ENCODE data around the gene AGBL4.

Gene AGBL4

DNA sequence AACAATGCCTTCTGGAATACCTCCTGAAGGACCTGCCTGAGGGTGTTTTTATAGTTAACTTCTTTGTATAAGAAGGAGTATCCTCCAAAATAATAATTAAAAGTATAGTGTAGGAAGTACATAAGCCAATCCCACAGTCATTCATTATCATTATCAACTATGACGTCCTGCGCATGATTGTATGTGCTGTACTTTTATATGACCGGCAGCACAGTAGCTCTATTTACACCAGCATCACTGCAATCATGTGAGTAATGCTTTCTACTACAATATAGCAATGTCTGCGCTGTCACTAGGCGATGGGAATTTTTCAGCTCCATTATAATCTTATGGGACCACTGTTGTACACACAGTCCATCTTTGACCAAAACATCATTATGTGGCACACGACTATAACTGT is 1319.0 kb downstream of the AGBL4 start:
- Histone ChIP-seq H2BK120ac (ENCODE audit: low read depth, low read length) (no peak overlapping the region), H4K91ac (ENCODE audit: low read length) (no peak overlapping the region), H3K4ac (ENCODE audit: low read depth in 1 of 2, low read length in 2 of 2) (no peak overlapping the region), H3K79me1 (replicated peaks; ENCODE audit: low read length, poor library complexity, severe bottlenecking) (no peaks in the 10 kb centered on the region), H3K14ac (ENCODE audit: low read length in 2 of 2) (no peak overlapping the region), H2AK5ac (ENCODE audit: low read length, severe bottlenecking) (no peak overlapping the region), H3K9me3 (ENCODE audit: control insufficient read depth, low read length) (no peaks in the 10 kb centered on the region), H2BK15ac (ENCODE audit: low read depth, poor library complexity, severe bottlenecking) (no peak overlapping the region), H4K8ac (ENCODE audit: low read length) (no peak overlapping the region), H3K23ac (ENCODE audit: low read length in 2 of 2) (no peak overlapping the region), H3K27ac (ENCODE audit: low read length, poor library complexity, severe bottlenecking) (no peak overlapping the region), H3K4me3 (ENCODE audit: insufficient read depth in 1 of 2, low read depth in 1 of 2, low read length in 2 of 2) (no peak overlapping the region), H3K4me1 (ENCODE audit: control insufficient read depth, insufficient read depth, low read depth, low read length) (peaks cover 15% of the 10 kb centered on the region), H3K4me2 (ENCODE audit: low read length, poor library complexity, severe bottlenecking) (no peak overlapping the region), H3K36me3 (ENCODE audit: control insufficient read depth in 1 of 2, insufficient read depth in 2 of 2, low read depth in 1 of 2, low read length in 2 of 2) (no peaks in the 10 kb centered on the region), H3K18ac (ENCODE audit: low read depth in 1 of 2, low read length in 2 of 2) (no peak overlapping the region), H2BK5ac (ENCODE audit: low read depth, low read length, poor library complexity, severe bottlenecking) (no peak overlapping the region), H3K9ac (ENCODE audit: low read length) (no peak overlapping the region), H3K27me3 (ENCODE audit: control insufficient read depth in 1 of 2, insufficient read depth in 1 of 2, low read length in 2 of 2) (peaks cover 0 to 8% of the 10 kb centered on the region in 2 experiments), H2AFZ (ENCODE audit: low read depth, low read length) (no peak overlapping the region), H2BK12ac (ENCODE audit: low read length in 2 of 2) (no peak overlapping the region)
- DNase-seq: no peak
- WGBS: 90% methylated on average over 5 of the region's 6 CpGs

DNA sequence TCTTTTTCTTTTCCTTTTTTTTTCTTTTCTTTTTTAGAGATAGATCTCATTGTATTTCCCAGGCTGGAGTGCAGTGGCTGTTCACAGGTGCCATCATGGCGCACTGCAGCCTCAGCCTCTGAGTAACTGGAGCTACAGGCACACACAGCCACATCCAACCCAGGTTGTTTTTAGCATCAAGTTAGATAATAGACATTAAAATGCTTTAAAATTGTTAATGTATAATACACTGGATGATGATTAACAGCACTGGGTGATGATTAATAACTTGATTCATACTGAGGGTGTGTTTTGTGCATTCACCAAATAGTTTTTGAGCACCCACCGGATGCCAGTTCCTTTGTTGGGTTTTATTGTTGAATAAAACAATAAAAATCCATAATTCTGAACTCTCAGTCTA is 1322.3 kb downstream of the AGBL4 start:
- Histone ChIP-seq H3K36me3 (ENCODE audit: control insufficient read depth in 1 of 2, insufficient read depth in 2 of 2, low read depth in 1 of 2, low read length in 2 of 2) (no peaks in the 10 kb centered on the region), H3K27ac (ENCODE audit: low read length, poor library complexity, severe bottlenecking) (no peak overlapping the region), H2BK15ac (ENCODE audit: low read depth, poor library complexity, severe bottlenecking) (no peak overlapping the region), H2AK5ac (ENCODE audit: low read length, severe bottlenecking) (no peak overlapping the region), H2BK120ac (ENCODE audit: low read depth, low read length) (no peak overlapping the region), H3K23ac (ENCODE audit: low read length in 2 of 2) (no peak overlapping the region), H3K79me1 (replicated peaks; ENCODE audit: low read length, poor library complexity, severe bottlenecking) (no peaks in the 10 kb centered on the region), H2BK5ac (ENCODE audit: low read depth, low read length, poor library complexity, severe bottlenecking) (no peak overlapping the region), H3K9me3 (ENCODE audit: control insufficient read depth, low read length) (no peaks in the 10 kb centered on the region), H3K4me1 (ENCODE audit: control insufficient read depth, insufficient read depth, low read depth, low read length) (peaks cover 18% of the 10 kb centered on the region), H3K18ac (ENCODE audit: low read depth in 1 of 2, low read length in 2 of 2) (no peak overlapping the region), H3K4me2 (ENCODE audit: low read length, poor library complexity, severe bottlenecking) (no peak overlapping the region), H3K4ac (ENCODE audit: low read depth in 1 of 2, low read length in 2 of 2) (no peak overlapping the region), H4K91ac (ENCODE audit: low read length) (no peak overlapping the region), H4K8ac (ENCODE audit: low read length) (no peak overlapping the region), H3K27me3 (ENCODE audit: control insufficient read depth in 1 of 2, insufficient read depth in 1 of 2, low read length in 2 of 2) (peaks cover 0 to 17% of the 10 kb centered on the region in 2 experiments), H2AFZ (ENCODE audit: low read depth, low read length) (no peak overlapping the region), H3K9ac (ENCODE audit: low read length) (no peak overlapping the region), H2BK12ac (ENCODE audit: low read length in 2 of 2) (no peak overlapping the region), H3K4me3 (ENCODE audit: insufficient read depth in 1 of 2, low read depth in 1 of 2, low read length in 2 of 2) (no peak overlapping the region), H3K14ac (ENCODE audit: low read length in 2 of 2) (no peak overlapping the region)
- no peak for DNase-seq
- no CpG with 5 or more reads among the region's 2 CpGs for WGBS

DNA sequence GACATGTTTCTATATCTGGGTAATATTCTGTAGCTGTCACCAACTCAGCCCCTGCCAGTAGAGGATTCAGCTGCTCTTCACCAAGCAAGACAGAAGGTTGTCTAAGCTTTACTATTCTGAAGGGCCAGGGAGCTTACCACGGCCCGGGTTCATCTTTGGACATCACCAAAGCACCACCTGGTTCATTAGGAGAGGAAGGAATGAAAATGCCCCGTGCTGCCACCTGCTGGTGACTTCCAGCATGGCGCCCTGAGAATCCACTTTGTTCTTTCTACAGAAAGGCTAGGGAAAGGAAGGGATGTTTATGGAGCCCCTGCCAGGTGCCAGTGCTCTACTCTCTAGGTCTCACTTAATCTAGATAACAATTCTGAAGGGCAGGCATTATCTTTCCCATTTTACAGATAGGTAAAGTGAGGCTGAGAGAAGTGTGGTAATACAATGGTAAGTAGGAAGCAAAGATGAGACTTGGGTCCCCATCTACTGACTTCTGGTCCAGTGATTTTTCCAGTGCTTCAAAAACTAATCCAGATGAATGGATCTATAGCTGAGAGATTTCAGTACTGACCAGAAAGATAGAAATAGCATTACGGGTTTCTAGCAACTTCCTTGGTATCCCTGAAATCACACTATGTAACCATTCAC is 1326.6 kb downstream of the AGBL4 start:
- DNase-seq: peak; percentile 13
- no peak overlapping the region for H2BK12ac ChIP-seq (ENCODE audit: low read length in 2 of 2)
- peak overlapping the region; percentile 55 for H2AK5ac ChIP-seq (ENCODE audit: low read length, severe bottlenecking)
- no peak overlapping the region for H3K4me2 ChIP-seq (ENCODE audit: low read length, poor library complexity, severe bottlenecking)
- no peak overlapping the region for H3K23ac ChIP-seq (ENCODE audit: low read length in 2 of 2)
- no peak overlapping the region for H3K4me3 ChIP-seq (ENCODE audit: insufficient read depth in 1 of 2, low read depth in 1 of 2, low read length in 2 of 2)
- no peak overlapping the region for H2BK120ac ChIP-seq (ENCODE audit: low read depth, low read length)
- H3K4ac ChIP-seq (ENCODE audit: low read depth in 1 of 2, low read length in 2 of 2): no peak overlapping the region
- H4K8ac ChIP-seq (ENCODE audit: low read length): no peak overlapping the region
- no peak overlapping the region for H3K18ac ChIP-seq (ENCODE audit: low read depth in 1 of 2, low read length in 2 of 2)
- peaks cover 29% of the 10 kb centered on the region for H3K4me1 ChIP-seq (ENCODE audit: control insufficient read depth, insufficient read depth, low read depth, low read length)
- no peak overlapping the region for H4K91ac ChIP-seq (ENCODE audit: low read length)
- no peak overlapping the region for H2BK15ac ChIP-seq (ENCODE audit: low read depth, poor library complexity, severe bottlenecking)
- no peak overlapping the region for H2BK5ac ChIP-seq (ENCODE audit: low read depth, low read length, poor library complexity, severe bottlenecking)
- H3K9me3 ChIP-seq (ENCODE audit: control insufficient read depth, low read length): no peaks in the 10 kb centered on the region
- H2AFZ ChIP-seq (ENCODE audit: low read depth, low read length): no peak overlapping the region
- H3K36me3 ChIP-seq (ENCODE audit: control insufficient read depth in 1 of 2, insufficient read depth in 2 of 2, low read depth in 1 of 2, low read length in 2 of 2): no peaks in the 10 kb centered on the region
- no peak overlapping the region for H3K27ac ChIP-seq (ENCODE audit: low read length, poor library complexity, severe bottlenecking)
- peaks cover 0 to 48% of the 10 kb centered on the region in 2 experiments for H3K27me3 ChIP-seq (ENCODE audit: control insufficient read depth in 1 of 2, insufficient read depth in 1 of 2, low read length in 2 of 2)
- H3K14ac ChIP-seq (ENCODE audit: low read length in 2 of 2): no peak overlapping the region
- H3K9ac ChIP-seq (ENCODE audit: low read length): no peak overlapping the region
- WGBS: 38% methylated on average over 5 of the region's 5 CpGs
- H3K79me1 ChIP-seq (replicated peaks; ENCODE audit: low read length, poor library complexity, severe bottlenecking): no peaks in the 10 kb centered on the region

DNA sequence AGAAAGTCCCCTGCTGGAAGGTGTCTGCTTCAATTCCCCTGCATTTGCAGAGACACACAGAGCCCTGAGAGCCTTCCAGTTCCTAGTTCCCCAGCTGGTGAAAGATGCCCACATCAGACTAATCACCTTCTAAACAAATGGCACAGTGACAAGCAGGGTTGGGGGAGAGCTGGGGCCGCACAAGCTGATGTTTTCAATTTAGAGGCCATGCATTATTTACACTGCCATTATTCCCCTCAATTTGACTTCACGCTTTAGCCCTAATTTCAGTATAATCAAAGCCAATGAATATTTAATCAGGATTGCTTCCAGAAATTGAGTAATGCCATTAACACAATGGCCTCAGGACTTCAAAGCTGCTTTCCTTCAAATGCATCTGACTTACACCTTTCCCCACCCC is 1328.6 kb downstream of the AGBL4 start:
- Histone ChIP-seq H2BK12ac (ENCODE audit: low read length in 2 of 2) (no peak overlapping the region), H2AK5ac (ENCODE audit: low read length, severe bottlenecking) (no peak overlapping the region), H3K9me3 (ENCODE audit: control insufficient read depth, low read length) (no peaks in the 10 kb centered on the region), H4K8ac (ENCODE audit: low read length) (no peak overlapping the region), H2BK120ac (ENCODE audit: low read depth, low read length) (no peak overlapping the region), H3K9ac (ENCODE audit: low read length) (no peak overlapping the region), H3K4me2 (ENCODE audit: low read length, poor library complexity, severe bottlenecking) (no peak overlapping the region), H3K4me1 (ENCODE audit: control insufficient read depth, insufficient read depth, low read depth, low read length) (peaks cover 18% of the 10 kb centered on the region), H4K91ac (ENCODE audit: low read length) (no peak overlapping the region), H3K4me3 (ENCODE audit: insufficient read depth in 1 of 2, low read depth in 1 of 2, low read length in 2 of 2) (no peak overlapping the region), H3K27ac (ENCODE audit: low read length, poor library complexity, severe bottlenecking) (no peak overlapping the region), H2BK15ac (ENCODE audit: low read depth, poor library complexity, severe bottlenecking) (no peak overlapping the region), H2BK5ac (ENCODE audit: low read depth, low read length, poor library complexity, severe bottlenecking) (no peak overlapping the region), H3K27me3 (ENCODE audit: control insufficient read depth in 1 of 2, insufficient read depth in 1 of 2, low read length in 2 of 2) (peaks cover 0 to 52% of the 10 kb centered on the region in 2 experiments), H3K36me3 (ENCODE audit: control insufficient read depth in 1 of 2, insufficient read depth in 2 of 2, low read depth in 1 of 2, low read length in 2 of 2) (no peaks in the 10 kb centered on the region), H2AFZ (ENCODE audit: low read depth, low read length) (no peak overlapping the region), H3K79me1 (replicated peaks; ENCODE audit: low read length, poor library complexity, severe bottlenecking) (no peaks in the 10 kb centered on the region), H3K23ac (ENCODE audit: low read length in 2 of 2) (no peak overlapping the region), H3K4ac (ENCODE audit: low read depth in 1 of 2, low read length in 2 of 2) (no peak overlapping the region), H3K18ac (ENCODE audit: low read depth in 1 of 2, low read length in 2 of 2) (no peak overlapping the region), H3K14ac (ENCODE audit: low read length in 2 of 2) (no peak overlapping the region)
- no peak for DNase-seq
- 69% methylated on average over 2 of the region's 2 CpGs for WGBS

Data from mesenchymal stem cell (in vitro differentiated cells and primary cell).